Heart left ventricle (tissue), 13 donors: ENCODE results near the gene SCML1.

ENCODE experiments used
- POLR2A ChIP-seq, 2 donors: fragments of 450-650 bp; IDR thresholded peaks; one replicate each; pipeline ENCODE4 v1.6.1; 2017; ENCODE audit warnings: antibody characterized with exemption in 2 of 2, mild to moderate bottlenecking in 2 of 2, moderate library complexity in 2 of 2
- TF ChIP-seq, protein P1 (sequence below), 12 donors: fragments of 200-600 bp; sonication (generic) in 4 of 12; IDR thresholded peaks; one replicate each; pipeline versions ENCODE4 v1.5.0 to v1.8.0; 2018 to 2022; ENCODE audit warnings: antibody characterized with exemption in 12 of 12, mild to moderate bottlenecking in 5 of 12
- donor health status: ischemic (EF 13 %, LVEDD 7.1; RV severe dilation, severe dysfunction).
- donor health status: DM: no; HTN: yes; CAD: no.
- donor health status: DM: no; HTN: no; CAD: no.
- donor health status: ischemic (EF 25% LVEDD 6.9; RV normal size, moderate dysfunction).
- donor health status: ischemic (EF 25% LVEDD 5.7; RV mildly dilated, moderate dysfunction).
- donor health status: ischemic (EF 35%, LVEDD 5.7; RV mildly dilated, moderate dysfunction).
- donor health status: nonischemic (EF 11% LVEDD 7.7; RV severe dilation, severe dysfunction).
- donor health status: DM: yes; HTN: yes; CAD: no.
- donor health status: PGD.
- donor health status: ischemic (EF 29% LVEDD 5.4; RV normal size, mild dysfunction).
- donor health status: nonischemic (EF 23%, LVEDD 6.1; RV moderate dilation, normal function).

DNA sequence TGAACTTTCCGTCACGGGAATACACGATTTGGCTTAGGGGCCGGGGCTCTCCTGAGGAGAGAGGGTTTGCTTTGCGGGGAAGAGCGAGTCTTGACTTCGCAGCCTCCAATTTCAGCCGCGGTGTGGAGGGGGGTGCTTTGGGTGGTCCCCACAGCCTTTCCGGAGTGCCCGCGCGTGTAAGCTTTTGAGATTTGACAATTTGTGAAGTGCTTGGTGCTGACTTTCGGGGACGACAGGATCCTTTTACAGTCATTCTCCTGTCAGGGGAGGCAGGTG, 355 bp downstream of the SCML1 start:
- no peak for TF ChIP-seq POLR2A (IDR thresholded peaks at IDR 0.05)
- TF ChIP-seq, protein P1, sequence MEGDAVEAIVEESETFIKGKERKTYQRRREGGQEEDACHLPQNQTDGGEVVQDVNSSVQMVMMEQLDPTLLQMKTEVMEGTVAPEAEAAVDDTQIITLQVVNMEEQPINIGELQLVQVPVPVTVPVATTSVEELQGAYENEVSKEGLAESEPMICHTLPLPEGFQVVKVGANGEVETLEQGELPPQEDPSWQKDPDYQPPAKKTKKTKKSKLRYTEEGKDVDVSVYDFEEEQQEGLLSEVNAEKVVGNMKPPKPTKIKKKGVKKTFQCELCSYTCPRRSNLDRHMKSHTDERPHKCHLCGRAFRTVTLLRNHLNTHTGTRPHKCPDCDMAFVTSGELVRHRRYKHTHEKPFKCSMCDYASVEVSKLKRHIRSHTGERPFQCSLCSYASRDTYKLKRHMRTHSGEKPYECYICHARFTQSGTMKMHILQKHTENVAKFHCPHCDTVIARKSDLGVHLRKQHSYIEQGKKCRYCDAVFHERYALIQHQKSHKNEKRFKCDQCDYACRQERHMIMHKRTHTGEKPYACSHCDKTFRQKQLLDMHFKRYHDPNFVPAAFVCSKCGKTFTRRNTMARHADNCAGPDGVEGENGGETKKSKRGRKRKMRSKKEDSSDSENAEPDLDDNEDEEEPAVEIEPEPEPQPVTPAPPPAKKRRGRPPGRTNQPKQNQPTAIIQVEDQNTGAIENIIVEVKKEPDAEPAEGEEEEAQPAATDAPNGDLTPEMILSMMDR (IDR thresholded peaks at IDR 0.05) = no peak
